Measurements from ENCODE around the gene SYNPO2.

GRCh38 chr4:119046263-119046662, 157.6 kb downstream of the SYNPO2 start:
- TF ChIP-seq CTCF (conservative IDR thresholded peaks at IDR 0.05 in 1 of 2, IDR thresholded peaks at IDR 0.05 in 1 of 2; ENCODE audit: extremely low read depth in 1 of 2, insufficient read depth in 1 of 2, low read depth in 1 of 2, low read length in 2 of 2): no peak
- no peak for TF ChIP-seq EZH2 (IDR thresholded peaks at IDR 0.05; ENCODE audit: borderline replicate concordance, low read length)

All from mammary epithelial cell (primary cell).